Suprapubic skin (tissue), 4 donors: ENCODE measurements around the gene STXBP5L.

Experiments
- CTCF ChIP-seq, 2 donors: fragments of 200-600 bp in 1 of 2; fragments of 450-650 bp in 1 of 2; sonication (generic) in 1 of 2; IDR thresholded peaks; one replicate each; pipeline ENCODE4 v1.5.1; 2016 to 2019; ENCODE audit warnings: antibody characterized with exemption in 2 of 2, mild to moderate bottlenecking in 1 of 2, moderate library complexity in 1 of 2
- EP300 ChIP-seq: sonication (generic); formaldehyde crosslinking; IDR thresholded peaks from one replicate; pipeline ENCODE4 v1.6.1; 2017; ENCODE audit warnings: antibody characterized with exemption
- POLR2A ChIP-seq, 2 donors: fragments of 450-650 bp; IDR thresholded peaks; one replicate each; pipeline ENCODE4 v1.6.1; 2017; ENCODE audit warnings: antibody characterized with exemption in 2 of 2, mild to moderate bottlenecking in 2 of 2, moderate library complexity in 2 of 2
- POLR2AphosphoS5 ChIP-seq, 3 donors: sonication (generic); formaldehyde crosslinking; IDR thresholded peaks; one replicate each; pipeline ENCODE4 v1.6.1; 2017; ENCODE audit warnings: antibody characterized with exemption in 3 of 3

GRCh38 chr3:121153851-121154250, 245.8 kb downstream of the STXBP5L start:
- TF ChIP-seq CTCF (IDR thresholded peaks at IDR 0.05) (no peak), EP300 (no peak), POLR2AphosphoS5 (IDR thresholded peaks at IDR 0.05) (no peak), POLR2A (IDR thresholded peaks at IDR 0.05) (no peak)
